Pancreas (tissue), 10 donors: ENCODE data around the gene COL4A6. TPM values are rescaled to one million over a fixed set of nuclear protein-coding genes. Genes with fewer than 3 reads are reported as not detected.

Experiments
- ATAC-seq, 4 donors: fragments of 200-7000 bp; cut with Tn5 transposase; one replicate each; pipeline versions ENCODE4 v1.8.0 to v1.9.1; 2020; ENCODE audit warnings: mild to moderate bottlenecking in 4 of 4, moderate library complexity in 4 of 4
- DNase-seq, 6 donors: peaks; one replicate each; pipeline ENCODE4 v3.0.0-alpha.2; 2020
- FAIRE-seq: peaks from 2 replicates; lab custom pipeline; 2012; peaks lifted over from hg19 to GRCh38; lab: Jason Lieb, UNC
- H3K27ac ChIP-seq, 4 donors: fragments of 200-600 bp; sonication (generic); 1 replicate in 3 of 4; 2 replicates in 1 of 4; pipeline versions ENCODE4 v1.5.0 to v1.8.0; 2020
- H3K27me3 ChIP-seq, 4 donors: fragments of 200-600 bp; one replicate each; pipeline ENCODE4 v1.8.0; 2021
- H3K36me3 ChIP-seq, 3 donors: fragments of 200-600 bp; sonication (generic) in 1 of 3; one replicate each; pipeline versions ENCODE4 v1.5.0 to v1.8.0; 2020 to 2021
- H3K4me1 ChIP-seq, 3 donors: fragments of 200-600 bp; one replicate each; pipeline ENCODE4 v1.8.0; 2021
- H3K4me3 ChIP-seq, 4 donors: fragments of 200-600 bp; sonication (generic) in 2 of 4; one replicate each; pipeline versions ENCODE4 v1.5.0 to v1.8.0; 2020 to 2021
- H3K9me3 ChIP-seq, 4 donors: fragments of 200-600 bp; one replicate each; pipeline ENCODE4 v1.8.0; 2021
- CTCF ChIP-seq, 4 donors: fragments of 200-600 bp; sonication (generic) in 3 of 4; IDR thresholded peaks; one replicate each; pipeline versions ENCODE4 v1.5.0 to v1.8.0; 2021; ENCODE audit warnings: antibody characterized with exemption in 4 of 4
- WGBS, 2 donors: extraction: QIAGEN DNeasy Blood & Tissue Kit; methylation state at CpG; one replicate each; pipeline ENCODE4 v1.1.7; 2013; 5-methylcytosine and 5-hydroxymethylcytosine counted together
- intact Hi-C, 3 donors: fragments of 100-400 bp; cut with DNase I; formaldehyde crosslinking; loops; one replicate each; pipeline versions ENCODE4 v1.11.1 to v1.14.2; 2022
- polyA plus RNA-seq, 2 donors: library from polyadenylated mRNA; stranded (reverse); fragments of 200-250 nt; gene quantifications; one replicate each; pipeline ENCODE4 v1.2.3, GENCODE V29; 2013
- total RNA-seq, 6 donors: library from RNA; stranded (reverse); fragmentation: NEBNext Ultra II Directional in 4 of 6; extraction: Animal tissue kit (Norgen Biotek cat#: 25700) in 4 of 6; gene quantifications; one replicate each; pipeline versions ENCODE4 v1.2.1 to v1.2.4, GENCODE V29; 2021 to 2023
- donor health status: healthy with polysubstance abuse.
- donor health status: DM: no; HTN: no; CAD: no; lungs with moderate emphysema.
- donor health status: DM: no; HTN: no; CAD: no.
- donor health status: control.
- donor health status: control.
- donor health status: Bipolar disorder and iron deficiency.
- donor health status: DM: yes; HTN: yes; CAD: no.
- donor health status: DM: no; HTN: no; CAD: no.
- donor health status: DM: no; HTN: no; CAD: no.
- donor health status: DM: yes; HTN: yes; CAD: no.

COL4A6 gene
- total and polyA plus RNA-seq, 8 donors: 0.06 to 0.25 (median 0.10) TPM; not detected in 2

DNA sequence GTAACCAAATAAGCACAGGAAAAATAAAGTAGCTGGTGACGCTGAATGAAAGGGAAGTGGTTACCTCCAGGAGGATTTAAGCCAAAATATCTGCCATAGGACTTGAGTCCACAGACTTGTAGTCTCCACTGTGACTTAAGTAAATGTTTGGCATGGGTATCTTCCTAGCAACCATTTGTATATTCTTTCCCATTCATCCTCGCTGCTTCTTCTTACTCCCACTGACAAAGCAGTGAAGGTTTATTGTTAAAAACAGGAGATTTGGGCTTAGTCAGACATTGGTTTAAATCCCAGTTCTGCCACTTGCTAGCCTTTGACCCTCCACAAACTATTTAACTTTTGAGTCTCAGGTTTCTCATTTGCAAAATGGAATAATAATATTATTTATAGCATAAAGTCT lies 22.3 kb downstream of the COL4A6 start:
- FAIRE-seq (no peak), DNase-seq (no peak), ATAC-seq (no peak)
- 27 to 65% methylated on average over 2 of the region's 2 CpGs for WGBS, 2 donors
- Histone ChIP-seq H3K27ac (no peak overlapping the region), H3K27me3 (peaks cover 0 to 11% (median 0%) of the 10 kb centered on the region in 4 donors), H3K9me3 (no peaks in the 10 kb centered on the region), H3K36me3 (no peaks in the 10 kb centered on the region), H3K4me3 (no peak overlapping the region), H3K4me1 (no peaks in the 10 kb centered on the region)
- intact Hi-C loops: no loop called here
- TF ChIP-seq CTCF (IDR thresholded peaks at IDR 0.05): no peak

DNA sequence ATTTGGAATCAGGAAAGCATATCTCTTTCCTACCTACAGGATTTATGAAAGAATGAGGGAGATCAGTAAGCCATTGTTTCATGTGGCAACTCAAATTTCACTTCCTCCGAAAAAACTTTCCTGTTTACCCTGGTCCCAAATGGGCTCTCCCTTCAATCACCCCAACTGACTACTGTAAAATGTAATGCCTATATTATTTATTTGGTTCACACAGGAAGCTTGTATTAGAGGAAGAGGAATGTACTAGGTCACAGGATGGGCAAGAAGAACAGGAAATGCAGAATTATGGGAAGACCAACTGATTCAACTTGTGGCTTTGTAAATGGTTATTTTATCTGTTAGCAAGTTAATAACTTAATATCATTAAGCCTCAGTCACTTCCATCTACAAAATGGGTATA lies 23.1 kb downstream of the COL4A6 start:
- DNase-seq (no peak), ATAC-seq (no peak), FAIRE-seq (no peak)
- Histone ChIP-seq H3K4me3 (no peak overlapping the region), H3K9me3 (no peaks in the 10 kb centered on the region), H3K27ac (no peak overlapping the region), H3K36me3 (no peaks in the 10 kb centered on the region), H3K4me1 (no peaks in the 10 kb centered on the region), H3K27me3 (peaks cover 0 to 9% (median 0%) of the 10 kb centered on the region in 4 donors)
- WGBS, 2 donors: 62 to 65% methylated on average over 1 of the region's 1 CpG
- intact Hi-C loops: no loop called here
- no peak for TF ChIP-seq CTCF (IDR thresholded peaks at IDR 0.05)

DNA sequence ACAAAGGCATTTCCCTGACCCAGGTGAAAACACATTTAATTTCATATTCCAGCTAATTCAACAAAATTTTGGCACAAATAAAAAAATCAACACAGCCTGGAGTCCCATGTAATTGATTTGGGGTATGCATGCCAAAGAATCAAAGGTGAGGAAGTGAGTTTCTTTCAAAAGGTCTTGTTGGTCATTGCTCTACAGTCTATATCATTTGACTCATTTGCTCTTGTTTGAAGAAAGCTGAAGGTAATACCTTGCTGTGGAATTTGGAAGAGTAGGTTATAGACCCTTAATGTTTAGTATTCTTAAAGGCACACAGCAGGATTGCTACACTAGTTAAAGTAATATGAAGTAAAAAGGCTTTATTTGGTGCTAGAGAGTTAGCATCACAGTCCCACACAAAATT lies 25.4 kb downstream of the COL4A6 start:
- no peaks in the 10 kb centered on the region for H3K36me3 ChIP-seq
- no peak for FAIRE-seq
- no peak overlapping the region for H3K27ac ChIP-seq
- H3K9me3 ChIP-seq: no peaks in the 10 kb centered on the region
- H3K27me3 ChIP-seq: peaks cover 0 to 4% (median 2%) of the 10 kb centered on the region in 4 donors
- TF ChIP-seq CTCF (IDR thresholded peaks at IDR 0.05): no peak
- DNase-seq: no peak
- no peaks in the 10 kb centered on the region for H3K4me1 ChIP-seq
- no peak overlapping the region for H3K4me3 ChIP-seq
- no peak for ATAC-seq
- intact Hi-C loops: no loop called here

- H3K4me1 ChIP-seq: no peaks in the 10 kb centered on the region
- H3K27ac ChIP-seq: no peak overlapping the region
- WGBS, 2 donors: 37 to 64% methylated on average over 1 of the region's 1 CpG
- ATAC-seq (no peak), FAIRE-seq (no peak), DNase-seq (no peak)
- no peaks in the 10 kb centered on the region for H3K9me3 ChIP-seq
- intact Hi-C loops: no loop called here
- H3K4me3 ChIP-seq: no peak overlapping the region
- H3K36me3 ChIP-seq: no peaks in the 10 kb centered on the region
- H3K27me3 ChIP-seq: peaks cover 0 to 14% (median 3%) of the 10 kb centered on the region in 4 donors
- TF ChIP-seq CTCF (IDR thresholded peaks at IDR 0.05): no peak
These were observed 38.6 kb downstream of the COL4A6 start for GRCh38 chrX:108399418-108400165.
